Brain microvascular endothelial cell (primary cell): Measurements from ENCODE around the gene CCDC191.

Source experiments
- DNase-seq: peaks from one replicate; pipeline ENCODE4 v3.0.0-alpha.2; 2020
- H3K27ac ChIP-seq: fragments of 250-450 bp; sonication (Bioruptor Pico); 2 replicates; pipeline ENCODE4 v1.5.1; 2020; ENCODE audit warnings: mild to moderate bottlenecking, moderate library complexity
- H3K27me3 ChIP-seq: fragments of 250-450 bp; sonication (Bioruptor Pico); replicated peaks from 2 replicates; pipeline ENCODE4 v1.5.1; 2020; ENCODE audit warnings: mild to moderate bottlenecking
- H3K36me3 ChIP-seq: fragments of 250-450 bp; sonication (Bioruptor Pico); replicated peaks from 2 replicates; pipeline ENCODE4 v1.5.1; 2020; ENCODE audit warnings: mild to moderate bottlenecking
- H3K4me3 ChIP-seq: 2 replicates; pipeline ENCODE4 v1.5.1; 2011; ENCODE audit warnings: low read depth, mild to moderate bottlenecking, control low read depth, low read length, moderate library complexity
- in situ Hi-C: cut with HindIII; loops from 2 replicates; pipeline ENCODE4 v1.10.0; 2017; ENCODE audit warnings: low sequenced_read_pairs, low pct_ligation_motif_present
- TF ChIP-seq, protein P1 (sequence below): IDR thresholded peaks from 2 replicates; pipeline ENCODE4 v1.5.1; 2011; ENCODE audit warnings: low read depth, mild to moderate bottlenecking, moderate library complexity, low read length, control low read depth, inconsistent platforms; ENCODE audit errors: missing control alignments

CCDC191 gene

DNA sequence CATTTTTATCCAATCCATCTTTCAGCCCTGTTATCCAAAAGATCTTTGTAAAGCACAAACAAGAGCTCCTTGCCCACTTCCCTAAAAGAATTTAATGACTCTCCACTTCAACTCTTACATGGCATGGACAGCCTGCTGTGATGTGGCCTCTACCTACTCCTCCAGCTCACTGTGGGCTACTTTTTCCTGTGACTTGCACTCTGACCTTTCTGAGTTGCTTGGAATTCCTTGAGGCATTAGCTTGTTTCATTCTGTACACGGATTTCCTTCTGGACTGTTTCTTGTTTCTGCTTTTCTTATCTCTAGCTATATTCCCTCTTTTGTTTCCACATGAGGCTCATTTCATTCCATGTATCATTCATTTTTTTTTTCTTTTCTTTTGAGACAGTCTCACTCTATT is 15.5 kb upstream of the CCDC191 start:
- in situ Hi-C loops: no loop called here
- H3K27ac ChIP-seq: no peak overlapping the region
- H3K4me3 ChIP-seq: no peak overlapping the region
- peaks cover 19% of the 10 kb centered on the region for H3K36me3 ChIP-seq
- no peaks in the 10 kb centered on the region for H3K27me3 ChIP-seq
- TF ChIP-seq, protein P1, sequence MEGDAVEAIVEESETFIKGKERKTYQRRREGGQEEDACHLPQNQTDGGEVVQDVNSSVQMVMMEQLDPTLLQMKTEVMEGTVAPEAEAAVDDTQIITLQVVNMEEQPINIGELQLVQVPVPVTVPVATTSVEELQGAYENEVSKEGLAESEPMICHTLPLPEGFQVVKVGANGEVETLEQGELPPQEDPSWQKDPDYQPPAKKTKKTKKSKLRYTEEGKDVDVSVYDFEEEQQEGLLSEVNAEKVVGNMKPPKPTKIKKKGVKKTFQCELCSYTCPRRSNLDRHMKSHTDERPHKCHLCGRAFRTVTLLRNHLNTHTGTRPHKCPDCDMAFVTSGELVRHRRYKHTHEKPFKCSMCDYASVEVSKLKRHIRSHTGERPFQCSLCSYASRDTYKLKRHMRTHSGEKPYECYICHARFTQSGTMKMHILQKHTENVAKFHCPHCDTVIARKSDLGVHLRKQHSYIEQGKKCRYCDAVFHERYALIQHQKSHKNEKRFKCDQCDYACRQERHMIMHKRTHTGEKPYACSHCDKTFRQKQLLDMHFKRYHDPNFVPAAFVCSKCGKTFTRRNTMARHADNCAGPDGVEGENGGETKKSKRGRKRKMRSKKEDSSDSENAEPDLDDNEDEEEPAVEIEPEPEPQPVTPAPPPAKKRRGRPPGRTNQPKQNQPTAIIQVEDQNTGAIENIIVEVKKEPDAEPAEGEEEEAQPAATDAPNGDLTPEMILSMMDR: no peak
- no peak for DNase-seq

DNA sequence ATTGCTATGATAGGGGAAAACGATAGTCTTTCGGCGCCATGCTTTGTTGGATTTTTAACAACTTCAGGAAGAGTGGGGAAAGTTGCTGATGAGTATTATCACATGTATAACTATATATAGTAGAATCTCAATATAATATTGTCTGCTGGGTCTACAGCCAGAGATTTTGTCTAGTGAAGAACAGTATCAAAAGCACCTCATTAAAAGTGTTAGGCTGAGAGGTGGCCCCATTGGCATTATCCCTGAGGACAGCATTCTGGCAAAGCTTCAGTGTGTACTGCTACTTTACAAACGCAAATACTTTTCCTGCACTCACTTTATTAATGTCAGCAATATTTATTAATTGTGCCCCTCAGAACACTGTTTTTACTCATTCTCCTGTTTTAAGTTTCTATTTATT is 12.0 kb upstream of the CCDC191 start:
- no peak for DNase-seq
- in situ Hi-C loops: no loop called here
- Histone ChIP-seq H3K4me3 (no peak overlapping the region), H3K36me3 (peaks cover 13% of the 10 kb centered on the region), H3K27me3 (no peaks in the 10 kb centered on the region), H3K27ac (no peak overlapping the region)
- TF ChIP-seq, protein P1: no peak

DNA sequence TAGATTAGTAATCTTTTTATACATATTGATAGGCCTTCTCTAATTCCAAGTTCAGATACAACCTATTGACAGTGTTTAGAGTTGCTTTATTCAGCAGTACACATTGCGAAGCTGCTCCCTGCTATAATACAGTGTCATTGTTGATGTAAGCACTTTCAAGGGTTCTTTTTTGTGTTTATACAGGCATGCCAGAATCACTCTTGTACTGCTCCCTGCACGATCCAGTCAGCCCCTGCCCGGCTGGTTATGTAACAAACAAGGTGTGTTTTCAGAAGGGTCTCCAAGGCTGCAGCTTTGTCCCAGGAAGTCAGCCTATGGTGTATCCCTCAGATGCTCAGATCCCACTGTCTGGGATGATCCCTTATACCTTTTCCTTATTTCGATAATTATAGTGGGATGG is 11.5 kb upstream of the CCDC191 start:
- no peaks in the 10 kb centered on the region for H3K27me3 ChIP-seq
- TF ChIP-seq, protein P1: no peak
- H3K27ac ChIP-seq: no peak overlapping the region
- DNase-seq: no peak
- no peak overlapping the region for H3K4me3 ChIP-seq
- H3K36me3 ChIP-seq: peaks cover 13% of the 10 kb centered on the region
- in situ Hi-C loops: no loop called here

DNA sequence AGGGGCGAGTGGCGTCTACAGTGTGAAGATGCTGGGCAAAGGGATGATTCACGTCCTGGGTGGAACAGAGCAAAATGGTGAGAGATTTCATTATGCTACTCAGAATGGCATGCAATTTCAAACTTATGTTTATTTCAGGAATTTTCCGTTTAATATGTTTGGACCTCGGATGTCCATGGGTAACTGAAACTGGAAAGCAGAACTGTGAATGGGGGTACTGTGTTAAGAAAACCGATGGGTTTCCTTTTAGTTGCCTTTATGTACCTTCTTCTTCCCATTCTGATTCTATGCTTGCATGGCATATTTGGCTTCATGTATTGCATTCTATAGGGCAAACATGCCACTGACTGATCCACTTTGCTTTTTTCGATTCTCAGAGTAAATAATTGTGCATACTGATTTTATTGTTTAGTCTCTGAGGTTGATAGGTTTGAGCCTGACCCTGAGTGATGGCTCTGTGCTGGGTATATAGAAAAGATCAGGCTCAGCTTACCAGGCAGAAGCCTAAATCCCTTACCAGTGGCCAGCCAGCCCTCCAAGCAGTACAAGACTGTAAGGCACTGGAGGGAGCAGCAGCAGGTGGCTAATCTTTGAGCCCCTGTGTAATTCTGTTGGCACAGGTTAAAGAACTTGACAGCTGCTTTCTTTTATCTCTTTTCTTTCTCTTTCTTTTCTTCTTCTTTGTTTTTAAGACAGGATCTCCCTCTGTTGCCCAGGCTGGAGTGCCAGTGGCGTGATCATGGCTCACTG is 4.8 kb upstream of the CCDC191 start:
- no peak overlapping the region for H3K27ac ChIP-seq
- H3K36me3 ChIP-seq: no peaks in the 10 kb centered on the region
- in situ Hi-C loops: no loop called here
- no peaks in the 10 kb centered on the region for H3K27me3 ChIP-seq
- TF ChIP-seq, protein P1: no peak
- H3K4me3 ChIP-seq: no peak overlapping the region
- no peak for DNase-seq

DNA sequence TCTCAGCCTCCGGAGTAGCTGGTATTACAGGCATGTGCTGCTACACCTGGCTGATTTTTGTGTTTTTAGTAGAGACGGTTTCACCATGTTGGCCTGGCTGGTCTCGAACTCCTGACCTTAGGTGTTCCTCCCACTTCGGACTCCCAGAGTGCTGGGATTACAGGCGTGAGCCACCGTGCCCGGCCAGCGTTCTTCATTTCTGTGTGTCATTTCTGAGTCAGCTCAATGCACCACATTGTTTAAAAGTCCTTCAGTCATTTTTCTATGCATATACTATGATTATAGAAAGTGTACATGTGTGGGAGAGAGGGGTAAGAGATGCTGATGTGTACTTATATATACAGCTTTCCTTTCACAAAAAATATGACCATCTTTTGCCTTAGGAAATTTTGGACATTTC is 2.3 kb upstream of the CCDC191 start:
- Histone ChIP-seq H3K4me3 (no peak overlapping the region), H3K36me3 (no peaks in the 10 kb centered on the region), H3K27me3 (no peaks in the 10 kb centered on the region), H3K27ac (no peak overlapping the region)
- TF ChIP-seq, protein P1: no peak
- DNase-seq: no peak
- in situ Hi-C loops: no loop called here

DNA sequence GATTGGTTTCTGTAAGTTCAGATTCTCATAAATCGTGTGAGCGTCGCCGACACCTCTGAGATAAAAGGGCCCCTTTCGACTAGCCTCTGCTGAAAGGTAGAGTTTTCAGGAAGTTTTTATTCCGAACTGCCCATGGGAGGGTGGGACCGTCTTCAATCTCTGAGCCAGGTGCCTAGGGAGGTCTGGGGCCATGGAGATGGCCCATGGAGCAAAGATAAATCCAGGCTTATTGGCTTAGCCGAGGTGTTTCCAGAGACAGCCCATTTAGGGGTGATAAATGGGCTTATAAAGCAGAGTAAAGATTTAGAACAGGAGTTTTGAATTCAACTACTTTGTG is 653 bp upstream of the CCDC191 start:
- no peak for DNase-seq
- peak overlapping the region; percentile 96 for H3K4me3 ChIP-seq
- H3K27ac ChIP-seq: peak overlapping the region; percentile 57
- H3K27me3 ChIP-seq: no peaks in the 10 kb centered on the region
- in situ Hi-C loops: no loop called here
- no peaks in the 10 kb centered on the region for H3K36me3 ChIP-seq
- TF ChIP-seq, protein P1: no peak
